Mucosa of descending colon (tissue), 3 donors: Measurements from ENCODE around the gene MC1R. TPM values are rescaled to one million over a fixed set of nuclear protein-coding genes. Genes with fewer than 3 reads are reported as not detected.

Experiments used
- ATAC-seq: fragments of 200-7000 bp; cut with Tn5 transposase; one replicate; pipeline ENCODE4 v1.9.1; 2020; ENCODE audit warnings: mild to moderate bottlenecking, moderate library complexity
- DNase-seq, 3 donors: peaks; one replicate each; pipeline ENCODE4 v3.0.0-alpha.2; 2020
- H3K36me3 ChIP-seq: fragments of 200-600 bp; one replicate; pipeline ENCODE4 v1.8.0; 2021; ENCODE audit warnings: low read depth, mild to moderate bottlenecking
- H3K4me1 ChIP-seq: fragments of 200-600 bp; one replicate; pipeline ENCODE4 v1.8.0; 2021; ENCODE audit warnings: low read depth, mild to moderate bottlenecking
- H3K4me3 ChIP-seq: fragments of 200-600 bp; one replicate; pipeline ENCODE4 v1.8.0; 2021; ENCODE audit warnings: mild to moderate bottlenecking
- H3K9me3 ChIP-seq: fragments of 200-600 bp; one replicate; pipeline ENCODE4 v1.8.0; 2021; ENCODE audit warnings: mild to moderate bottlenecking
- intact Hi-C, 2 donors: fragments of 100-400 bp; cut with DNase I in 1 of 2; cut with micrococcal nuclease in 1 of 2; formaldehyde crosslinking; loops; one replicate each; pipeline versions ENCODE4 v1.11.0 to v1.11.1; 2022; cut with DNase I, micrococcal nuclease
- total RNA-seq, 3 donors: library from RNA; stranded (reverse); fragmentation: NEBNext Ultra II Directional in 2 of 3; extraction: Animal tissue kit (Norgen Biotek cat#: 25700) in 2 of 3; gene quantifications; one replicate each; pipeline versions ENCODE4 v1.2.1 to v1.2.4, GENCODE V29; 2021 to 2023
- TF ChIP-seq, protein P1 (sequence below): fragments of 200-600 bp; IDR thresholded peaks from one replicate; pipeline ENCODE4 v1.8.0; 2022; ENCODE audit warnings: antibody characterized with exemption, mild to moderate bottlenecking
- donor health status: DM: no; HTN: no; CAD: no; lungs with moderate emphysema.
- donor health status: DM: no; HTN: no; CAD: no.
- donor health status: DM: no; HTN: yes; CAD: no.

MC1R gene
- total RNA-seq, 3 donors from 2014 or later, result 4.1 to 4.8 (median 4.3) TPM

DNA sequence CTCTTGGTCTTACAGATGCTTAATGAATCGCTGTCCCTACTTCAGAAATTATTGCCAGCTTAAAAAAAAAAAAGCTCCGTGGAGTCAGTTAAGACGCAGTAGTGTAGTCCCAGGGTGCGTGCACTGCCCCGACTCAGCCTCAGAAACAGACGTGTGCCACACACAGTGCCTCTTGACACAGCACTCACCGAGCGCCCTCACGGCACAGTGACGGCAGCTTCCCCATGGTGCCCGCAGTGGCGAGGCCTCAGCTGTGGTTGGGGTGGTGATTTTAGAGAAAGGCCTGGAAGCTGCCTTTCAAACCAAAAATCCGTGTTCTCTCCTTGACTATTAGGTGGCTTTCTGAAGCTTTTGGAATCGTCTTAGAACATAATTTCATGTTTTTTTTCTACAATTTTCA, 31.4 kb upstream of the MC1R start:
- intact Hi-C loops, result no loop called here
- H3K9me3 ChIP-seq, result no peaks in the 10 kb centered on the region
- H3K4me3 ChIP-seq, result no peak overlapping the region
- no peaks in the 10 kb centered on the region for H3K4me1 ChIP-seq
- ATAC-seq, result no peak
- peaks cover 3% of the 10 kb centered on the region for H3K36me3 ChIP-seq
- TF ChIP-seq, protein P1, sequence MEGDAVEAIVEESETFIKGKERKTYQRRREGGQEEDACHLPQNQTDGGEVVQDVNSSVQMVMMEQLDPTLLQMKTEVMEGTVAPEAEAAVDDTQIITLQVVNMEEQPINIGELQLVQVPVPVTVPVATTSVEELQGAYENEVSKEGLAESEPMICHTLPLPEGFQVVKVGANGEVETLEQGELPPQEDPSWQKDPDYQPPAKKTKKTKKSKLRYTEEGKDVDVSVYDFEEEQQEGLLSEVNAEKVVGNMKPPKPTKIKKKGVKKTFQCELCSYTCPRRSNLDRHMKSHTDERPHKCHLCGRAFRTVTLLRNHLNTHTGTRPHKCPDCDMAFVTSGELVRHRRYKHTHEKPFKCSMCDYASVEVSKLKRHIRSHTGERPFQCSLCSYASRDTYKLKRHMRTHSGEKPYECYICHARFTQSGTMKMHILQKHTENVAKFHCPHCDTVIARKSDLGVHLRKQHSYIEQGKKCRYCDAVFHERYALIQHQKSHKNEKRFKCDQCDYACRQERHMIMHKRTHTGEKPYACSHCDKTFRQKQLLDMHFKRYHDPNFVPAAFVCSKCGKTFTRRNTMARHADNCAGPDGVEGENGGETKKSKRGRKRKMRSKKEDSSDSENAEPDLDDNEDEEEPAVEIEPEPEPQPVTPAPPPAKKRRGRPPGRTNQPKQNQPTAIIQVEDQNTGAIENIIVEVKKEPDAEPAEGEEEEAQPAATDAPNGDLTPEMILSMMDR, result no peak
- DNase-seq, result no peak

GRCh38 chr16:89890200-89890599, 28.5 kb upstream of the MC1R start:
- ATAC-seq (no peak), DNase-seq (no peak)
- intact Hi-C loops, result no loop called here
- Histone ChIP-seq H3K9me3 (no peaks in the 10 kb centered on the region), H3K36me3 (peaks cover 3% of the 10 kb centered on the region), H3K4me1 (no peaks in the 10 kb centered on the region), H3K4me3 (no peak overlapping the region)
- TF ChIP-seq, protein P1, result no peak

GRCh38 chr16:89890886-89891657, 27.6 kb upstream of the MC1R start:
- Histone ChIP-seq H3K4me1 (no peaks in the 10 kb centered on the region), H3K9me3 (no peaks in the 10 kb centered on the region), H3K36me3 (peaks cover 3% of the 10 kb centered on the region), H3K4me3 (no peak overlapping the region)
- intact Hi-C loops, result no loop called here
- TF ChIP-seq, protein P1, result no peak
- no peak for ATAC-seq
- no peak for DNase-seq

GRCh38 chr16:89892055-89892630, 26.5 kb upstream of the MC1R start:
- Histone ChIP-seq H3K4me3 (no peak overlapping the region), H3K36me3 (peaks cover 2% of the 10 kb centered on the region), H3K9me3 (no peaks in the 10 kb centered on the region), H3K4me1 (no peaks in the 10 kb centered on the region)
- ATAC-seq (no peak), DNase-seq (no peak)
- intact Hi-C loops, result no loop called here
- TF ChIP-seq, protein P1, result no peak

GRCh38 chr16:89892635-89893034, 26.0 kb upstream of the MC1R start:
- no peak for DNase-seq
- no peaks in the 10 kb centered on the region for H3K36me3 ChIP-seq
- TF ChIP-seq, protein P1, result no peak
- ATAC-seq, result no peak
- H3K9me3 ChIP-seq, result no peaks in the 10 kb centered on the region
- no peak overlapping the region for H3K4me3 ChIP-seq
- intact Hi-C loops, result no loop called here
- no peaks in the 10 kb centered on the region for H3K4me1 ChIP-seq
